WTC11 (cell line): ENCODE results near the gene CD200R1. TPM values are rescaled to one million over a fixed set of nuclear protein-coding genes. Genes with fewer than 3 reads are reported as not detected.

Experiments used
- ATAC-seq: fragments of 200-7000 bp; cut with Tn5 transposase; 2 replicates; pipeline ENCODE4 v1.10.0; 2021; ENCODE audit warnings: mild to moderate bottlenecking, moderate library complexity
- CTCF ChIA-PET: fragments of 300-600 bp; sonication (Branson Sonifier 250); formaldehyde crosslinking; loops from one replicate; lab custom pipeline; 2021; ENCODE audit warnings: antibody characterized with exemption; lab: Charles Lee
- POLR2A ChIA-PET: fragments of 350-600 bp; sonication (Branson Sonifier 250); formaldehyde crosslinking; loops from one replicate; lab custom pipeline; 2021; ENCODE audit warnings: antibody characterized with exemption; lab: Charles Lee
- DNase-seq: peaks from one replicate; pipeline ENCODE4 v3.0.0; 2021; ENCODE audit warnings: low spot score
- H3K27ac Mint-ChIP-seq: 2 replicates; pipeline ENCODE4 v1.8.0; 2021; ENCODE audit warnings: mixed read lengths
- H3K27me3 Mint-ChIP-seq: 2 replicates; pipeline ENCODE4 v1.8.0; 2021; ENCODE audit warnings: low read depth, mild to moderate bottlenecking, moderate library complexity, mixed read lengths
- H3K36me3 Mint-ChIP-seq: 2 replicates; pipeline ENCODE4 v1.8.0; 2021; ENCODE audit warnings: mixed read lengths
- H3K4me1 Mint-ChIP-seq: 2 replicates; pipeline ENCODE4 v1.8.0; 2022; ENCODE audit warnings: mixed read lengths
- H3K4me3 Mint-ChIP-seq: 2 replicates; pipeline ENCODE4 v1.8.0; 2021; ENCODE audit warnings: mild to moderate bottlenecking, moderate library complexity, mixed read lengths
- H3K9me3 Mint-ChIP-seq: 2 replicates; pipeline ENCODE4 v1.8.0; 2021; ENCODE audit warnings: mixed read lengths
- ETV6 ChIP-seq: sonication (generic); formaldehyde crosslinking; IDR thresholded peaks from 2 replicates; pipeline ENCODE4 v1.8.1; 2022; ENCODE audit warnings: mild to moderate bottlenecking, missing genetic modification reagents
- FOXP1 ChIP-seq: sonication (generic); formaldehyde crosslinking; IDR thresholded peaks from 2 replicates; pipeline ENCODE4 v1.8.0; 2022; ENCODE audit warnings: missing genetic modification reagents, mild to moderate bottlenecking, moderate library complexity, borderline replicate concordance
- JAZF1 ChIP-seq: fragments of 250-450 bp; sonication (Bioruptor Pico); IDR thresholded peaks from 2 replicates; pipeline ENCODE4 v1.9.0; 2021; ENCODE audit warnings: moderate library complexity, mild to moderate bottlenecking, inconsistent platforms
- NR3C1 ChIP-seq: sonication (generic); formaldehyde crosslinking; conservative IDR thresholded peaks from 2 replicates; pipeline ENCODE4 v1.8.1; 2023; ENCODE audit warnings: low read depth, mild to moderate bottlenecking, missing genetic modification reagents
- OVOL2 ChIP-seq: fragments of 250-450 bp; sonication (Bioruptor Pico); IDR thresholded peaks from 2 replicates; pipeline ENCODE4 v1.9.0; 2021; ENCODE audit warnings: mild to moderate bottlenecking, borderline replicate concordance
- RELA ChIP-seq: sonication (generic); formaldehyde crosslinking; IDR thresholded peaks from 2 replicates; pipeline ENCODE4 v1.8.1; 2022; ENCODE audit warnings: missing genetic modification reagents, mild to moderate bottlenecking, borderline replicate concordance
- TCF7 ChIP-seq: sonication (generic); formaldehyde crosslinking; IDR thresholded peaks from 2 replicates; pipeline ENCODE4 v1.8.0; 2022; ENCODE audit warnings: mild to moderate bottlenecking, low read depth, missing genetic modification reagents, moderate library complexity
- TP53 ChIP-seq: sonication (generic); formaldehyde crosslinking; IDR thresholded peaks from 2 replicates; pipeline ENCODE4 v1.8.1; 2023; ENCODE audit warnings: mild to moderate bottlenecking, missing genetic modification reagents
- ZNF219 ChIP-seq: sonication (generic); formaldehyde crosslinking; IDR thresholded peaks from 2 replicates; pipeline ENCODE4 v1.8.0; 2023; ENCODE audit warnings: missing genetic modification reagents, mild to moderate bottlenecking, borderline replicate concordance
- total RNA-seq: library from RNA; stranded (reverse); gene quantifications from 3 replicates; pipeline ENCODE4 v1.2.3, GENCODE V29; 2021
- TF ChIP-seq, protein P1 (sequence below): fragments of 250-450 bp; sonication (Bioruptor Pico); conservative IDR thresholded peaks from 2 replicates; pipeline ENCODE4 v1.9.0; 2021; ENCODE audit warnings: mild to moderate bottlenecking
- TF ChIP-seq, protein P2 (sequence below): sonication (generic); formaldehyde crosslinking; IDR thresholded peaks from 2 replicates; pipeline ENCODE4 v1.8.1; 2022; ENCODE audit warnings: mild to moderate bottlenecking, moderate library complexity, missing genetic modification reagents
- TF ChIP-seq, protein P3 (sequence below): sonication (generic); formaldehyde crosslinking; IDR thresholded peaks from 2 replicates; pipeline ENCODE4 v1.8.1; 2023; ENCODE audit warnings: mild to moderate bottlenecking, missing genetic modification reagents, moderate library complexity
- TF ChIP-seq, protein P4 (sequence below): sonication (generic); formaldehyde crosslinking; IDR thresholded peaks from 2 replicates; pipeline ENCODE4 v1.8.1; 2022; ENCODE audit warnings: mild to moderate bottlenecking, missing genetic modification reagents, moderate library complexity, borderline replicate concordance

Gene CD200R1
- total RNA-seq, 1 experiment from 2014 or later, result not detected

DNA sequence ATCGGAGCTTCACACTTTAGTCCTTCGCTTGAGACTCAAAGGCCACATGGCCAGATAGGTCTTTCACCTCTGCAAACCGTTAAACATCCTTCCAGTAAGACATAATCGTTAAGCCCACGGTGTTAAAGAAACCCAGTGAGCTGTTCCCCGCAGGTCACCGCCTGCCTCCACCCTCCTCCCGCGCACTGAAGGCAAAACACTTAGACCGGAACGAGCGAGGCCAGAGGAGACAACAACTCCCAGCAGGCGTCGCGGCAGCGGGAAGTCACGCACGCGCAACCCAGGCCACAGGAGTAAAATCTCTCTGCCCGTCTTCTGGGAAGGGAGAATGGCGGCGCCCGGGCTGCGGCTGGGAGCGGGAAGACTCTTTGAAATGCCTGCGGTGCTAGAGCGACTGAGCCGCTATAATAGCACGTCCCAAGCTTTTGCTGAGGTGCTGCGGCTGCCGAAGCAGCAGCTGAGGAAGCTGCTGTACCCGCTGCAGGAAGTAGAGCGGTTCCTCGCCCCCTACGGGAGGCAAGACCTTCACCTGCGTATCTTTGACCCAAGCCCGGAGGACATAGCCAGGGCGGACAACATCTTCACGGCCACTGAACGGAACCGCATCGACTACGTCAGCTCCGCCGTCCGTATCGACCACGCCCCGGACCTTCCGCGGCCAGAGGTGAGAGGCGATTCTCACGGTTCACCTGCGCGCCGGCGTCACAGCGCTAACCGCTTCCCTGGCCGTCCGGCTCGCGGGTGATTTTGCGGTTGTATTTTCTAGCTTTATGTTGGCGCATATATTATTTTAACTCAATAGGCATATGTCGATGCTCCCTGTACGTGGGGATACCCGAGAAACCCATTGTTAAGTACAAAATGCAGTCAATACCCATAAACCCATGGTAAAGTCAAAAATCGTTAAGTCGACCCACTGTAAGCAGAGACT lies 16.0 kb upstream of the CD200R1 start, which contains the start of gene GTPBP8 (continued):
- TF ChIP-seq, protein P1, sequence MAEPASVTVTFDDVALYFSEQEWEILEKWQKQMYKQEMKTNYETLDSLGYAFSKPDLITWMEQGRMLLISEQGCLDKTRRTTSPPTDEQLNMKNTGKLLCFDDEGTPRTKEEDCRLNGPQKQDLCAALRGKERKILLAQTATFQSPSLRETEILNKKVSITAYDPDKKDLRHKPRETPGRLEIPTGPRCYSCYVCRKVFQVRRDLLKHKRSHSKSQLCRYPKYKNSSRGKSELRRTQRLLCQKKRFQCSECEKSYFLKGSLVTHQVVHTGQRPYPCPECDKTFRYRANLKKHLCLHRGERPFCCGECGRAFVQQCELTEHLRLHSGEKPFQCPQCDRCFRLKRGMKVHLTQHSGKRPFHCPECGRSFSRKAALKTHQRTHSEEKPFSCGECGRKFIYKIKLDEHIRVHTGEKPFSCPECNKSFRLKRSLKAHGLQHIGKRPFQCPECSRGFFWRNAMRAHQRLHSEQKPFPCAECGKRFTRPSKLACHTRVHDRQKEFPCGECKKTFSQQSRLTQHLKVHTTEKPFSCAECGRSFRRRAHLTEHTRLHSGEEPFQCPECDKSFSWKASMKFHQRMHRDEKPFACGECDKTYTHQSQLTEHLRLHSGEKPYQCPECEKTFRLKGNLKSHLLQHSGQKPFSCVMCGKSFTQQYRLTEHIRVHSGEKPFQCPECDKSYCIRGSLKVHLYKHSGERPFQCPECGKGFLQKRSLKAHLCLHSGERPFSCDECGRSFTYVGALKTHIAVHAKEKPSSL (CRISPR knock-in tag), result no peak
- TF ChIP-seq OVOL2, result no peak
- TF ChIP-seq FOXP1 (CRISPR knock-in tag), result peak; percentile 80; the same call in 1 of the 2 replicates
- TF ChIP-seq NR3C1 (CRISPR knock-in tag), result 0 out of 2 replicates have a peak, but pooled peaks have one; percentile 66

DNA sequence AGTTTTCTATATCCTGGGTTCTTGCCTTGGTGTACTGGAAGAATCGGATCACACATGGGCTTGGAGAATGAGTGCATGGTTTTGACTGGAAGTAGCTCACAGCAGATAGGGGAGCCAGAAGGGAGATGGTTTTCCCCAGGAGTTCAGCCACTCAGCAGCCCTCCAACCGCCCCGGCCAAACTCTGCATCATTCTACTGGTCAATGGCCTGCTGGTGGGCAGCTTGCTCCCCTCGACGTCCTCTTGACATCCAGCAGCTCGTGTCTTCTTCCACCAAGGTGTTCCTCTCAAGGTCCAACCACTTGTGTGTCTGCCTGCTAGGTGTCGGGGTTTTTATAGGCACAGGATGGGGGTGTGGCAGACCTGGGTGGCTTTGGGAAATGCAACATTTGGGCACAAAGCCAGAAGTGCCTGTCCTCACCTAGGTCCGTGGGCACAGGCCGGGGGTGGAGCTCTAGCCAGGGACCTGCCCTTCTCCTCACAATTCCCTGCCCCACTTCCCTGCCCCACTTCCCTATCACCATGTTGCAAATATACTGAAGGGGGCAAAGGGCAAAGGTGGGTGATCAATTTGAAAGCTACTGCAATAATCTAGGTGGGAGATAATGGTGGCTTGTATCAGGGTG lies 12.9 kb upstream of the CD200R1 start:
- peaks cover 19% of the 10 kb centered on the region for H3K4me1 Mint-ChIP-seq
- no peak for DNase-seq
- CTCF ChIA-PET, result interaction anchor here (1.0 to 2.0 kb wide), 3 partner anchors 9 to 345 kb away, joined by 3 to 11 read pairs (median 4); no protein-coding TSS in a partner anchor
- no peak for ATAC-seq
- H3K27ac Mint-ChIP-seq, result no peak overlapping the region
- POLR2A ChIA-PET, result no interaction called here
- TF ChIP-seq, protein P2, sequence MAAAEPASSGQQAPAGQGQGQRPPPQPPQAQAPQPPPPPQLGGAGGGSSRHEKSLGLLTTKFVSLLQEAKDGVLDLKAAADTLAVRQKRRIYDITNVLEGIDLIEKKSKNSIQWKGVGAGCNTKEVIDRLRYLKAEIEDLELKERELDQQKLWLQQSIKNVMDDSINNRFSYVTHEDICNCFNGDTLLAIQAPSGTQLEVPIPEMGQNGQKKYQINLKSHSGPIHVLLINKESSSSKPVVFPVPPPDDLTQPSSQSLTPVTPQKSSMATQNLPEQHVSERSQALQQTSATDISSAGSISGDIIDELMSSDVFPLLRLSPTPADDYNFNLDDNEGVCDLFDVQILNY, result no peak
- TF ChIP-seq RELA (CRISPR knock-in tag) (no peak), TCF7 (CRISPR knock-in tag) (no peak), ZNF219 (CRISPR knock-in tag) (no peak)
- TF ChIP-seq, protein P3, sequence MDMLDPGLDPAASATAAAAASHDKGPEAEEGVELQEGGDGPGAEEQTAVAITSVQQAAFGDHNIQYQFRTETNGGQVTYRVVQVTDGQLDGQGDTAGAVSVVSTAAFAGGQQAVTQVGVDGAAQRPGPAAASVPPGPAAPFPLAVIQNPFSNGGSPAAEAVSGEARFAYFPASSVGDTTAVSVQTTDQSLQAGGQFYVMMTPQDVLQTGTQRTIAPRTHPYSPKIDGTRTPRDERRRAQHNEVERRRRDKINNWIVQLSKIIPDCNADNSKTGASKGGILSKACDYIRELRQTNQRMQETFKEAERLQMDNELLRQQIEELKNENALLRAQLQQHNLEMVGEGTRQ, result no peak
- no peaks in the 10 kb centered on the region for H3K9me3 Mint-ChIP-seq
- H3K27me3 Mint-ChIP-seq, result peaks cover 7% of the 10 kb centered on the region
- H3K36me3 Mint-ChIP-seq, result no peaks in the 10 kb centered on the region
- no peak overlapping the region for H3K4me3 Mint-ChIP-seq

DNA sequence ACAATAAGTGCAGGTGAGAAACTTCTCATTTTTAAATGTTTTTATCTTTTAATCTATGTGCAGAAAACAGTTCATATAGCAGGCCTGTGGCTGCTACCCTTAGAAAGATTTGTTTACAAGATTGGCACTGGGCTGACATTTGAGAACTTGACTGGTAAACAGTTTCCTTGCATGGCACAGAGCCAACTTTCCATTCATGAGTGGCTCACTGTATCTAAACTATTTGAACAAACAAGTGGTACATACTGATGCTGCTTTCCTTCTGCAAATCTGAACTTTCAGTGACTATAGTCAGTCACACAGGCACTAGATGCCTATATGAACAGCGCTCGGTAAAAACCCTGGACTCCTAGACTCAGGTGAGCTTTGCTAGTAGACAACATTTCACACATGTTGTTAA lies 9.6 kb upstream of the CD200R1 start:
- H3K9me3 Mint-ChIP-seq, result no peaks in the 10 kb centered on the region
- ChIA-PET POLR2A (no interaction called here), CTCF (no interaction called here)
- H3K27me3 Mint-ChIP-seq, result peaks cover 7% of the 10 kb centered on the region
- no peak for TF ChIP-seq TP53 (CRISPR knock-in tag)
- TF ChIP-seq ETV6 (CRISPR knock-in tag), result no peak
- TF ChIP-seq FOXP1 (CRISPR knock-in tag), result no peak
- no peak for TF ChIP-seq JAZF1 (CRISPR knock-in tag)
- TF ChIP-seq, protein P4, sequence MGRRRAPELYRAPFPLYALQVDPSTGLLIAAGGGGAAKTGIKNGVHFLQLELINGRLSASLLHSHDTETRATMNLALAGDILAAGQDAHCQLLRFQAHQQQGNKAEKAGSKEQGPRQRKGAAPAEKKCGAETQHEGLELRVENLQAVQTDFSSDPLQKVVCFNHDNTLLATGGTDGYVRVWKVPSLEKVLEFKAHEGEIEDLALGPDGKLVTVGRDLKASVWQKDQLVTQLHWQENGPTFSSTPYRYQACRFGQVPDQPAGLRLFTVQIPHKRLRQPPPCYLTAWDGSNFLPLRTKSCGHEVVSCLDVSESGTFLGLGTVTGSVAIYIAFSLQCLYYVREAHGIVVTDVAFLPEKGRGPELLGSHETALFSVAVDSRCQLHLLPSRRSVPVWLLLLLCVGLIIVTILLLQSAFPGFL (CRISPR knock-in tag), result no peak
- DNase-seq (no peak), ATAC-seq (no peak)
- H3K4me1 Mint-ChIP-seq, result no peaks in the 10 kb centered on the region
- no peak overlapping the region for H3K27ac Mint-ChIP-seq
- H3K36me3 Mint-ChIP-seq, result no peaks in the 10 kb centered on the region
- no peak overlapping the region for H3K4me3 Mint-ChIP-seq
